HCT116 (cell line): Measurements from ENCODE around the gene HLA-E. TPM values are rescaled to one million over a fixed set of nuclear protein-coding genes. Genes with fewer than 3 reads are reported as not detected.

ENCODE experiments used
- ATAC-seq: fragments of 200-7000 bp; cut with Tn5 transposase; 2 replicates; pipeline ENCODE4 v1.9.1; 2020; ENCODE audit warnings: mild to moderate bottlenecking, moderate library complexity
- BruUV-seq: library from RNA; stranded (reverse); fragments of 400-500 nt; replicated peaks from 2 replicates; lab custom pipeline; 2021; lab: Mats Ljungman, UMichigan
- CTCF ChIA-PET: fragments of 300-600 bp; sonication (Branson Sonifier 250); formaldehyde crosslinking; loops from one replicate; lab custom pipeline; 2021; ENCODE audit warnings: antibody characterized with exemption; lab: Charles Lee
- POLR2A ChIA-PET: fragments of 300-600, 350-600 bp; sonication (Branson Sonifier 250); formaldehyde crosslinking; loops from one replicate; lab custom pipeline; 2021; ENCODE audit warnings: antibody characterized with exemption; lab: Charles Lee
- RAD21 ChIA-PET, 2 experiments: fragments of 300-600 bp; sonication (Branson Sonifier 250); formaldehyde crosslinking; loops; one replicate each; lab custom pipeline; 2023; ENCODE audit warnings: low total read pairs in 2 of 2; ENCODE audit not compliant: uncharacterized antibody in 2 of 2, unreplicated experiment in 2 of 2, low non-redundant PET in 1 of 2; lab: Charles Lee
- DNase-seq: peaks from one replicate; pipeline ENCODE4 v3.0.0-alpha.2; 2010; ENCODE audit warnings: low read depth, low spot score
- H2AFZ ChIP-seq: fragments of 200-600 bp; shearing (Covaris generic), sonication (generic); 2 replicates; pipeline ENCODE4 v1.6.1; 2017; ENCODE audit warnings: low read depth, mixed run types, mixed read lengths, antibody characterized with exemption, low read length; ENCODE audit not compliant: poor library complexity, severe bottlenecking
- H3K27ac ChIP-seq: 2 replicates; pipeline ENCODE4 v1.5.1; 2012; ENCODE audit warnings: low read depth, low read length
- H3K27me3 ChIP-seq: fragments of 200-600 bp; sonication (generic); 2 replicates; pipeline ENCODE4 v1.6.1; 2016; ENCODE audit warnings: mixed run types, low read length, mixed read lengths; ENCODE audit not compliant: insufficient read depth
- H3K36me3 ChIP-seq, 2 experiments: fragments of 200-500 bp in 1 of 2; fragments of 200-600 bp in 1 of 2; sonication (Bioruptor generic) in 1 of 2; sonication (generic) in 1 of 2; 2 replicates each; pipeline versions ENCODE4 v1.5.1 to v1.6.1; 2014 to 2016; ENCODE audit warnings: low read length in 2 of 2, inconsistent platforms in 1 of 2, mixed read lengths in 1 of 2, mixed run types in 1 of 2; ENCODE audit not compliant: insufficient read depth in 2 of 2, control insufficient read depth in 1 of 2
- H3K4me1 ChIP-seq, 2 experiments: fragments of 200-600 bp in 1 of 2; sonication (generic) in 1 of 2; 2 replicates each; pipeline versions ENCODE4 v1.5.1 to v1.6.1; 2012 to 2017; ENCODE audit warnings: low read length in 2 of 2, inconsistent platforms in 1 of 2, mild to moderate bottlenecking in 1 of 2, mixed read lengths in 1 of 2, mixed run types in 1 of 2, moderate library complexity in 1 of 2; ENCODE audit not compliant: insufficient read depth in 2 of 2, control insufficient read depth in 1 of 2
- H3K4me2 ChIP-seq: fragments of 200-600 bp; sonication (generic); 2 replicates; pipeline ENCODE4 v1.6.1; 2017; ENCODE audit warnings: mixed run types, low read length, mixed read lengths
- H3K4me3 ChIP-seq, 2 experiments: fragments of 200-600 bp in 1 of 2; sonication (generic) in 1 of 2; replicated peaks in 1 of 2; 2 replicates each; pipeline ENCODE4 v1.5.1; 2011 to 2016; ENCODE audit warnings: low read length in 2 of 2, control low read depth in 1 of 2, low read depth in 1 of 2, mild to moderate bottlenecking in 1 of 2, mixed read lengths in 1 of 2, mixed run types in 1 of 2
- H3K79me2 ChIP-seq: fragments of 200-600 bp; sonication (generic); 2 replicates; pipeline ENCODE4 v1.6.1; 2017; ENCODE audit warnings: mild to moderate bottlenecking, mixed run types, low read length, moderate library complexity, mixed read lengths; ENCODE audit not compliant: insufficient read depth
- H3K9ac ChIP-seq: fragments of 200-600 bp; sonication (generic); 2 replicates; pipeline ENCODE4 v1.6.1; 2016; ENCODE audit warnings: low read length, mixed read lengths
- H3K9me2 ChIP-seq: fragments of 200-600 bp; sonication (generic), shearing (Covaris generic); 2 replicates; pipeline ENCODE4 v1.6.1; 2017; ENCODE audit warnings: mixed run types, mild to moderate bottlenecking, moderate library complexity; ENCODE audit not compliant: insufficient read depth
- H3K9me3 ChIP-seq, 2 experiments: fragments of 200-500 bp in 1 of 2; fragments of 200-600 bp in 1 of 2; sonication (Bioruptor generic) in 1 of 2; sonication (generic) in 1 of 2; 2 replicates each; pipeline ENCODE4 v1.6.1; 2014 to 2017; ENCODE audit warnings: low read length in 2 of 2, mixed read lengths in 2 of 2, inconsistent platforms in 1 of 2, low read depth in 1 of 2, mild to moderate bottlenecking in 1 of 2, mixed run types in 1 of 2, moderate library complexity in 1 of 2; ENCODE audit not compliant: control insufficient read depth in 1 of 2, insufficient read depth in 1 of 2
- H4K20me1 ChIP-seq: fragments of 200-600 bp; sonication (generic), shearing (Covaris generic); 2 replicates; pipeline ENCODE4 v1.6.1; 2017; ENCODE audit warnings: mixed run types, mild to moderate bottlenecking, moderate library complexity; ENCODE audit not compliant: insufficient read depth
- EZH2 ChIP-seq: fragments of 200-600 bp; sonication (generic); IDR thresholded peaks from 2 replicates; pipeline ENCODE4 v1.6.1; 2017; ENCODE audit warnings: antibody characterized with exemption, mixed run types
- EZH2phosphoT487 ChIP-seq: fragments of 200-600 bp; IDR thresholded peaks from 2 replicates; pipeline ENCODE4 v1.6.1; 2018; ENCODE audit warnings: antibody characterized with exemption, borderline replicate concordance
- JUND ChIP-seq: IDR thresholded peaks from 2 replicates; pipeline ENCODE4 v1.6.1; 2012
- RAD21 ChIP-seq: IDR thresholded peaks from 2 replicates; pipeline ENCODE4 v1.6.1; 2012; ENCODE audit warnings: low read depth, mild to moderate bottlenecking
- YY1 ChIP-seq: IDR thresholded peaks from 2 replicates; pipeline ENCODE4 v1.6.1; 2011; ENCODE audit warnings: low read length, low read depth, moderate library complexity, mild to moderate bottlenecking; ENCODE audit not compliant: insufficient replicate concordance; ENCODE audit errors: extremely low read depth
- ZFX ChIP-seq: fragments of 450-650 bp; IDR thresholded peaks from 2 replicates; pipeline ENCODE4 v1.6.1; 2017
- intact Hi-C: fragments of 100-400 bp; cut with micrococcal nuclease; formaldehyde crosslinking; loops from 2 replicates; pipeline ENCODE4 v1.10.0; 2022
- total RNA-seq: library from RNA; stranded (reverse); gene quantifications from one replicate; pipeline ENCODE4 v1.2.1, GENCODE V29; 2021; ENCODE audit not compliant: unreplicated experiment
- TF ChIP-seq, protein P1 (sequence below): IDR thresholded peaks from 2 replicates; pipeline ENCODE4 v1.6.1; 2012
- TF ChIP-seq, protein P2 (sequence below), 3 experiments: fragments of 200-600 bp in 1 of 3; sonication (generic) in 1 of 3; IDR thresholded peaks in 2 of 3; conservative IDR thresholded peaks in 1 of 3; 2 replicates each; pipeline ENCODE4 v1.5.1; 2012 to 2017; ENCODE audit warnings: low read depth in 2 of 3, low read length in 2 of 3, antibody characterized with exemption in 1 of 3, borderline replicate concordance in 1 of 3, control low read depth in 1 of 3, mild to moderate bottlenecking in 1 of 3, mixed read lengths in 1 of 3, mixed run types in 1 of 3, moderate library complexity in 1 of 3; ENCODE audit not compliant: insufficient read depth in 1 of 3
- TF ChIP-seq, protein P3 (sequence below): IDR thresholded peaks from 2 replicates; pipeline ENCODE4 v1.6.1; 2012; ENCODE audit warnings: low read depth

Gene HLA-E
- total RNA-seq, 1 experiment from 2014 or later, result 108 TPM

DNA sequence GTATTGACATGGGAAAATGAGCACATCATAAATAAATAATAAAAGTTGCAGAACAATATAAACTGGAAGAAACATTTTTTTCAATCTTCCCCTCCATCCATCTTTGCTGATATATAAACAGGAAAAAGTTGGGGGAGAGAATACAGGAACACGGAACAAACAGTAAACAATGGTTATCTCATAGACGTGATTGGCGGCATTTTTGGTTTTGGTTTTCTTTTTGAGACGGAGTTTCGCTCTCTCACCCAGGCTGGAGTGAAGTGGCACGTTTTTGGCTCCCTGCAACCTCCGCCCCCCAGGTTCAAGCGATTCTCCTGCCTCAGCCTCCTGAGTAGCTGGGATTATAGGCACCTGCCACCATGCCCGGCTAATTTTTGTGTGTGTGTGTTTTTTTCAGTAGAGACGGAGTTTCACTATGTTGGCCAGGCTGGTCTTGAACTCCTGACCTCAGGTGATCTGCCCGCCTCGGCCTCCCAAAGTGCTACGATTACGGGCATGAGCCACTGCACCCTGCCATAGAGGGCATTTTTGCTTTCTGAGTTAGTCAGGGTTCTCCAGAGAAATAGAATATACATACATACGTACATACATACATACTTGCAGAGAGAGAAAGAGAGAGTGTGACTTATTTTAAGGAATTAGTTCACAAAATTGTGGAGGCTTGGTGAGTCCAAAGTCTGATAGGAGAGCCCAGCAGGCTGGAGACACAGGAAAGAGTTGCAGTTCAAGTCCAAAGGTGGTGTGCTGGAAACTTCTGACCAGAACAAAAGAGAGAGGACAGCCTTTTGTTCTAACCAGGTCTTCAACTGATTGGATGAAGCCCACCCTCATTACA lies 44.4 kb downstream of the HLA-E start:
- Histone ChIP-seq H3K4me2 (no peak overlapping the region), H4K20me1 (no peaks in the 10 kb centered on the region), H2AFZ (no peak overlapping the region), H3K36me3 (no peaks in the 10 kb centered on the region), H3K9me3 (no peaks in the 10 kb centered on the region), H3K4me1 (peaks cover 0 to 4% of the 10 kb centered on the region in 2 experiments; a peak in 2 of 4 replicates), H3K27me3 (no peaks in the 10 kb centered on the region), H3K9me2 (no peaks in the 10 kb centered on the region), H3K4me3 (no peak overlapping the region), H3K27ac (no peak overlapping the region), H3K79me2 (no peaks in the 10 kb centered on the region), H3K9ac (no peak overlapping the region)
- ChIA-PET CTCF (interaction anchor here (1.1 to 1.5 kb wide), 2 partner anchors 51 to 80 kb away, joined by 4 to 24 read pairs; no protein-coding TSS in a partner anchor), POLR2A (interaction anchor here (0.6 to 1.4 kb wide), 3 partner anchors 11 to 43 kb away, joined by 3 to 4 read pairs (median 4); no protein-coding TSS in a partner anchor), RAD21 (no interaction called here)
- no TSS peak for BruUV-seq
- intact Hi-C loops, result no loop called here
- TF ChIP-seq YY1 (no peak), EZH2 (no peak), JUND (no peak), EZH2phosphoT487 (no peak), RAD21 (no peak), ZFX (no peak)
- TF ChIP-seq, protein P1, sequence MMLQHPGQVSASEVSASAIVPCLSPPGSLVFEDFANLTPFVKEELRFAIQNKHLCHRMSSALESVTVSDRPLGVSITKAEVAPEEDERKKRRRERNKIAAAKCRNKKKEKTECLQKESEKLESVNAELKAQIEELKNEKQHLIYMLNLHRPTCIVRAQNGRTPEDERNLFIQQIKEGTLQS, result no peak
- TF ChIP-seq, protein P2, sequence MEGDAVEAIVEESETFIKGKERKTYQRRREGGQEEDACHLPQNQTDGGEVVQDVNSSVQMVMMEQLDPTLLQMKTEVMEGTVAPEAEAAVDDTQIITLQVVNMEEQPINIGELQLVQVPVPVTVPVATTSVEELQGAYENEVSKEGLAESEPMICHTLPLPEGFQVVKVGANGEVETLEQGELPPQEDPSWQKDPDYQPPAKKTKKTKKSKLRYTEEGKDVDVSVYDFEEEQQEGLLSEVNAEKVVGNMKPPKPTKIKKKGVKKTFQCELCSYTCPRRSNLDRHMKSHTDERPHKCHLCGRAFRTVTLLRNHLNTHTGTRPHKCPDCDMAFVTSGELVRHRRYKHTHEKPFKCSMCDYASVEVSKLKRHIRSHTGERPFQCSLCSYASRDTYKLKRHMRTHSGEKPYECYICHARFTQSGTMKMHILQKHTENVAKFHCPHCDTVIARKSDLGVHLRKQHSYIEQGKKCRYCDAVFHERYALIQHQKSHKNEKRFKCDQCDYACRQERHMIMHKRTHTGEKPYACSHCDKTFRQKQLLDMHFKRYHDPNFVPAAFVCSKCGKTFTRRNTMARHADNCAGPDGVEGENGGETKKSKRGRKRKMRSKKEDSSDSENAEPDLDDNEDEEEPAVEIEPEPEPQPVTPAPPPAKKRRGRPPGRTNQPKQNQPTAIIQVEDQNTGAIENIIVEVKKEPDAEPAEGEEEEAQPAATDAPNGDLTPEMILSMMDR (IDR thresholded peaks at IDR 0.05 in 2 of 3, conservative IDR thresholded peaks at IDR 0.05 in 1 of 3; ENCODE audit: borderline replicate concordance in 1 of 3, insufficient read depth in 1 of 3, low read depth in 2 of 3, low read length in 2 of 3), result no peak
- TF ChIP-seq, protein P3, sequence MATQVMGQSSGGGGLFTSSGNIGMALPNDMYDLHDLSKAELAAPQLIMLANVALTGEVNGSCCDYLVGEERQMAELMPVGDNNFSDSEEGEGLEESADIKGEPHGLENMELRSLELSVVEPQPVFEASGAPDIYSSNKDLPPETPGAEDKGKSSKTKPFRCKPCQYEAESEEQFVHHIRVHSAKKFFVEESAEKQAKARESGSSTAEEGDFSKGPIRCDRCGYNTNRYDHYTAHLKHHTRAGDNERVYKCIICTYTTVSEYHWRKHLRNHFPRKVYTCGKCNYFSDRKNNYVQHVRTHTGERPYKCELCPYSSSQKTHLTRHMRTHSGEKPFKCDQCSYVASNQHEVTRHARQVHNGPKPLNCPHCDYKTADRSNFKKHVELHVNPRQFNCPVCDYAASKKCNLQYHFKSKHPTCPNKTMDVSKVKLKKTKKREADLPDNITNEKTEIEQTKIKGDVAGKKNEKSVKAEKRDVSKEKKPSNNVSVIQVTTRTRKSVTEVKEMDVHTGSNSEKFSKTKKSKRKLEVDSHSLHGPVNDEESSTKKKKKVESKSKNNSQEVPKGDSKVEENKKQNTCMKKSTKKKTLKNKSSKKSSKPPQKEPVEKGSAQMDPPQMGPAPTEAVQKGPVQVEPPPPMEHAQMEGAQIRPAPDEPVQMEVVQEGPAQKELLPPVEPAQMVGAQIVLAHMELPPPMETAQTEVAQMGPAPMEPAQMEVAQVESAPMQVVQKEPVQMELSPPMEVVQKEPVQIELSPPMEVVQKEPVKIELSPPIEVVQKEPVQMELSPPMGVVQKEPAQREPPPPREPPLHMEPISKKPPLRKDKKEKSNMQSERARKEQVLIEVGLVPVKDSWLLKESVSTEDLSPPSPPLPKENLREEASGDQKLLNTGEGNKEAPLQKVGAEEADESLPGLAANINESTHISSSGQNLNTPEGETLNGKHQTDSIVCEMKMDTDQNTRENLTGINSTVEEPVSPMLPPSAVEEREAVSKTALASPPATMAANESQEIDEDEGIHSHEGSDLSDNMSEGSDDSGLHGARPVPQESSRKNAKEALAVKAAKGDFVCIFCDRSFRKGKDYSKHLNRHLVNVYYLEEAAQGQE, result no peak
- no peak for DNase-seq
- ATAC-seq, result no peak
